ENCODE results near the gene VASP.

The VASP gene

GRCh38 chr19:45473682-45474605, 33.3 kb upstream of the VASP start:
- no peak for DNase-seq

- DNase-seq, result no peak
Observed at GRCh38 chr19:45474606-45475521, 32.4 kb upstream of the VASP start.

- DNase-seq, result no peak
Observed at GRCh38 chr19:45475537-45476291, 31.6 kb upstream of the VASP start.

- no peak for DNase-seq
Observed at GRCh38 chr19:45476304-45476703, 31.0 kb upstream of the VASP start.

DNA sequence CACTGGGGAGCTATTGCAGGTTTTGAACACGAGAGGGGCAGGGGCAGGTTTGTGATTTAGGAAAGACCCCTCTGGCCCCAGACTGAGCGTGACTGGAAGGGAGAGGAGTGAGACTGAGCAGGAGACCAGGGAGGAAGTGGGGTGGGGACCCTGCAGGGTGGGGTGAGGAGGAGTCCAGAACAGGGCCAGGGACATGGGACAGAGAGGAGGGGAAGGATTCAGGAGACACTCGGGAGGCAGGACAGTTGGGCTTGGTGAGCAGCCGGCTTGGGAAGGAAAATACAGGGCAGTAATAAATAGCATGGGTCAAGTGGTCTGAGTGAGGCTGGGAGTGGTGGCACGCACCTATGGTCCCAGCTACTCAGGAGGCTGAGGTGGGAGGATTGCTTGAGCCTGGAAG, 30.1 kb upstream of the VASP start:
- DNase-seq, result no peak

- no peak for DNase-seq
Observed at GRCh38 chr19:45477713-45478453, 29.4 kb upstream of the VASP start.

DNA sequence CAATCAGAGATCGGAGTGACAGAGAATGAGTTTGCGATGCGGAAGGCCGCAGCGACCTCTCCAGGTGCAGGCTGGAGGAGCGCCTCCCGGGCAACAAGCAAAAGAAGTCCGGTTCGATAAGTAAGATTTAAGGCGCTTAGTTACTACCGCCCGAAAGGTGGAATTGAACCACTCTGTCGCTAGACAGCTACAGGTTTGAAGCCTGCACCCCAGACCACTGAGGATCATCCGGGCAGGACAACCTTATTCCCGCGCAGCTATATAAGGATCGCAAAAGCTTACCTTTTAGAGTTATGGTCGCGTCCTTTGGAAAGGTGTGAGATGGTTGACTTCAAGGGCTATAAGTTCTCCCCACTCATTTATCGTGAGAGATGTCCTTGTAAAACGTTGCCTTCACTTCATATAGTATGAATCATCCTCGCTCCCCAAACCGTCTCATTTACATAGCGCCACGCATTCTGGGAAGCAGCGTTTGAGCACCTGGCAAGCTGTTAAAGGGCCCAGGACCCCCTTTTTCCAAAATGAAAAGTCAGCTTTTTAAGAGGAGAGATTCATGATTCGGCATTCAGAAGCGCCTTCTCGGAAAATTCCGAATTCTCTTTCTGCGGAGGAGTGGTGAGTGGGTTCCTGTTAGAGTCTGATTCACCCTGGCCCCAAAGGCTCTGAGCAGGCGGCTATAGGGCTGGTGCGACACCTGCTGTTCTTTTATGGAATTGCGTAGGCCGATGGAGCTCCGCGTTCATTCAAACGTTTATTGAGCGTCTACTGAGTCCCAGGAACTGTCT, 28.6 kb upstream of the VASP start:
- DNase-seq, result peak; percentile 82

GRCh38 chr19:45483033-45483432, 24.2 kb upstream of the VASP start:
- DNase-seq, result no peak

GRCh38 chr19:45484273-45484945, 22.9 kb upstream of the VASP start:
- DNase-seq, result no peak

GRCh38 chr19:45485305-45486077, 21.8 kb upstream of the VASP start:
- peak; percentile 94 for DNase-seq

GRCh38 chr19:45488708-45489107, 18.6 kb upstream of the VASP start:
- no peak for DNase-seq

DNA sequence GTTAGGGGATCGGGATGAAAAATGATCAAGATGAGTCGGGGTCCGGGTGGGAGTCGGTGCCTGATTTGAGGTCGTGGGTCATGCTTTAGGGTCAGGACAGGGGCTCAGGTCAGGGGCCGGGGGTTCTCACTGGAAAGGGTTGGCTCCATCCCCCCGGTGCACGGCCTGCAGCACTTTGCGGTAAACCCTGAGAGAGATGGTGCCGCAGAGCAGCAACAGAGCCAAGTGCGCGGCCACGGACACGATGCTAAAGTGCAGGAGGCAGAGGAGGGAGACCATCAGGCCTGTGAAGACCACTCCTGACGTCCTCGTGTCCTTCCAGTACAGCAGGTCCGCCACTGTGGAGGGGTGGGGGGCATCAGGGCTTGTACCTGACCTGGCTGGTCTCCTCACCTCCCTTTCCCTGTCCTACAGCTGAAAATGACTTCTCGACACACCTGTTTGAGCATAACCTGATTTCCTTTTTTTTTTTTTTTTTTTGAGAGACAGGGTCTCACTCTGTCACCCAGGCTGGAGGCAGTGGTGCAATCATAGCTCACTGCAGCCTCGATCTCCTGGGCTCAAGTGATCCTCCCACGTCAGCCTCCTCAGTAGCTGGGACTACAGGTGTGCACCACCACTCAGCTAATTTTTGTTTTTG, 17.9 kb upstream of the VASP start:
- DNase-seq, result no peak

GRCh38 chr19:45492137-45492626, 15.1 kb upstream of the VASP start:
- no peak for DNase-seq

- DNase-seq, result no peak
Observed at GRCh38 chr19:45492627-45493470, 14.4 kb upstream of the VASP start.

- DNase-seq, result no peak
Observed at GRCh38 chr19:45494261-45494916, 12.9 kb upstream of the VASP start.

DNA sequence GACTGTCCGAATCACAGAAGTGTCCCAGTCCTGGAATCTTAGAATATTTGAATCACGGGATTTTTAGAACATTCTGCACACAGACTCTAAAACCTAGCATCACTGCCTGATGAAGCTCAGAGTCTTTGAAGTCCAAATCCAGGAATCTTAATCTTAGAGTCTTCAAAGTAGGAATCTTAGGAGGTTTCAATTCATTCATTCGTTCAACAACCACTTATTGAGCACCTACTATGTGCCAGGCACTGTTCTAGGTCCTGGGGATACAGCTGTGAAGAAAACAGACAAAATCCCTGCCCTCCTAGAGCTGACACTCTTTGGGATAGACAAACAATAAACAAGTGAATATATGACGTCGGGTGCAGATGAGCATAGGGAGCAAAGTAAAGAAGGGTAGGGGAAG, 12.1 kb upstream of the VASP start:
- no peak for DNase-seq

GRCh38 chr19:45496349-45496953, 10.8 kb upstream of the VASP start:
- no peak for DNase-seq

Data from NK-92 treated with Interleukin-12 subunit alpha and Interleukin-12 subunit beta, amount 100 ng/mL, for 24 hours (cell line).